GM12878 (cell line): ENCODE measurements around the gene GRIK3. TPM values are rescaled to one million over a fixed set of nuclear protein-coding genes. Genes with fewer than 3 reads are reported as not detected.

Experiments
- ATAC-seq: fragments of 200-7000 bp; cut with Tn5 transposase; 3 replicates; pipeline ENCODE4 v1.9.1; 2020; ENCODE audit warnings: mild to moderate bottlenecking, moderate library complexity
- BruUV-seq: library from RNA; stranded (reverse); fragments of 400-500 nt; replicated peaks from 2 replicates; lab custom pipeline; 2021; lab: Mats Ljungman, UMichigan
- CTCF ChIA-PET: fragments of 300-600 bp; sonication (Branson Sonifier 250); formaldehyde crosslinking; extraction: SDS; loops from one replicate; lab custom pipeline; 2021; ENCODE audit warnings: inconsistent platforms; lab: Yijun Ruan, JAX
- POLR2A ChIA-PET: fragments of 350-600 bp; formaldehyde crosslinking; extraction: SDS; loops from one replicate; lab custom pipeline; 2021; ENCODE audit warnings: inconsistent platforms; lab: Charles Lee
- RAD21 ChIA-PET: fragments of 300-600 bp; sonication (Branson Sonifier 250); formaldehyde crosslinking; loops from one replicate; lab custom pipeline; 2023; ENCODE audit warnings: antibody characterized with exemption; ENCODE audit not compliant: unreplicated experiment; lab: Charles Lee
- SMC1A ChIA-PET: fragments of 300-600 bp; sonication (Branson Sonifier 250); formaldehyde crosslinking; loops from one replicate; lab custom pipeline; 2023; ENCODE audit not compliant: unreplicated experiment, uncharacterized antibody; lab: Charles Lee
- DNase-seq: peaks from one replicate; pipeline ENCODE4 v3.0.0-alpha.2; 2011; ENCODE audit warnings: low read depth, low spot score
- FAIRE-seq: peaks from 3 replicates; lab custom pipeline; 2011; peaks lifted over from hg19 to GRCh38; lab: Jason Lieb, UNC
- H2AFZ ChIP-seq: 2 replicates; pipeline ENCODE4 v1.6.0; 2011; ENCODE audit warnings: low read depth, low read length, control low read depth; ENCODE audit not compliant: control insufficient read depth
- H3K27ac ChIP-seq: 2 replicates; pipeline ENCODE4 v1.5.1; 2011; ENCODE audit warnings: control low read depth; ENCODE audit not compliant: control insufficient read depth, insufficient read depth
- H3K27me3 ChIP-seq, 2 experiments: replicated peaks in 1 of 2; 2 replicates each; pipeline versions ENCODE4 v1.6.0 to v1.6.1; 2011; ENCODE audit warnings: low read length in 1 of 2; ENCODE audit not compliant: control insufficient read depth in 2 of 2, insufficient read depth in 2 of 2
- H3K36me3 ChIP-seq, 2 experiments: 2 replicates each; pipeline ENCODE4 v1.5.1; 2011; ENCODE audit warnings: low read length in 1 of 2; ENCODE audit not compliant: control insufficient read depth in 2 of 2, insufficient read depth in 2 of 2
- H3K4me1 ChIP-seq: 2 replicates; pipeline ENCODE4 v1.6.1; 2011; ENCODE audit warnings: mild to moderate bottlenecking, low read length, moderate library complexity, mixed read lengths; ENCODE audit not compliant: control insufficient read depth, insufficient read depth
- H3K4me2 ChIP-seq: 2 replicates; pipeline ENCODE4 v1.6.0; 2011; ENCODE audit warnings: control low read depth; ENCODE audit not compliant: control insufficient read depth, insufficient read depth
- H3K4me3 ChIP-seq: fragments of 200-600 bp; sonication (generic); 2 replicates; pipeline ENCODE4 v1.5.1; 2016
- H3K79me2 ChIP-seq: 2 replicates; pipeline ENCODE4 v1.6.0; 2011; ENCODE audit warnings: low read length; ENCODE audit not compliant: control insufficient read depth, insufficient read depth
- H3K9ac ChIP-seq: 2 replicates; pipeline ENCODE4 v1.8.0; 2011; ENCODE audit warnings: low read length, control low read depth, mixed read lengths; ENCODE audit not compliant: control insufficient read depth, insufficient read depth
- H3K9me3 ChIP-seq: replicated peaks from 3 replicates; pipeline ENCODE4 v1.5.1; 2011; ENCODE audit warnings: mild to moderate bottlenecking, low read length; ENCODE audit not compliant: control insufficient read depth, insufficient read depth
- H4K20me1 ChIP-seq: 2 replicates; pipeline ENCODE4 v1.6.0; 2011; ENCODE audit not compliant: control insufficient read depth, insufficient read depth
- CHD4 ChIP-seq: fragments of 200-600 bp; sonication (generic); IDR thresholded peaks from 2 replicates; pipeline ENCODE4 v1.6.1; 2016; ENCODE audit warnings: mild to moderate bottlenecking
- GATAD2B ChIP-seq: fragments of 450-650 bp; conservative IDR thresholded peaks from 2 replicates; pipeline ENCODE4 v1.6.1; 2017; ENCODE audit warnings: low read depth, mild to moderate bottlenecking, moderate library complexity
- MEF2B ChIP-seq: fragments of 450-650 bp; IDR thresholded peaks from 2 replicates; pipeline ENCODE4 v1.6.1; 2018; ENCODE audit warnings: mild to moderate bottlenecking, moderate library complexity; ENCODE audit not compliant: partially characterized antibody, poor library complexity, severe bottlenecking
- NFXL1 ChIP-seq: fragments of 450-650 bp; IDR thresholded peaks from 2 replicates; pipeline ENCODE4 v1.6.1; 2017; ENCODE audit warnings: antibody characterized with exemption, mild to moderate bottlenecking, borderline replicate concordance
- PBX3 ChIP-seq: IDR thresholded peaks from 2 replicates; pipeline ENCODE4 v1.6.1; 2011; ENCODE audit warnings: mild to moderate bottlenecking, low read depth, low read length, moderate library complexity; ENCODE audit not compliant: insufficient replicate concordance
- PKNOX1 ChIP-seq: fragments of 450-650 bp; IDR thresholded peaks from 2 replicates; pipeline ENCODE4 v1.6.1; 2016; ENCODE audit warnings: mild to moderate bottlenecking
- SIN3A ChIP-seq: IDR thresholded peaks from 2 replicates; pipeline ENCODE4 v1.6.1; 2012; ENCODE audit warnings: low read depth, low read length, improper control_type of control experiment
- ZNF207 ChIP-seq: fragments of 450-650 bp; IDR thresholded peaks from 2 replicates; pipeline ENCODE4 v1.6.1; 2014; ENCODE audit warnings: antibody characterized with exemption, mild to moderate bottlenecking, borderline replicate concordance
- ZNF384 ChIP-seq: IDR thresholded peaks from 2 replicates; pipeline ENCODE4 v1.6.1; 2012; ENCODE audit warnings: low read depth, mild to moderate bottlenecking, low read length, improper control_type of control experiment, borderline replicate concordance
- WGBS: methylation state at CpG from one replicate; pipeline ENCODE4 v1.1.6; 2016; ENCODE audit warnings: low lambda C conversion rate; ENCODE audit not compliant: insufficient replicate concordance, insufficient coverage; ENCODE audit errors: missing lambda C conversion rate; 5-methylcytosine and 5-hydroxymethylcytosine counted together
- in situ Hi-C: fragments of 300-500 bp; cut with MboI; formaldehyde crosslinking; loops from 9 replicates; pipeline ENCODE4 v1.14.3; 2018; ENCODE audit warnings: mixed read lengths
- intact Hi-C: fragments of 100-400 bp; cut with micrococcal nuclease; formaldehyde crosslinking; loops from one replicate; pipeline ENCODE4 v1.14.2; 2022; ENCODE audit not compliant: unreplicated experiment
- polyA plus RNA-seq, 11 experiments: library from polyadenylated mRNA; depleted of rRNA in 4 of 11; unstranded in 6 of 11; stranded (reverse) in 5 of 11; fragments of >200 nt; fragmentation: Nextera tagmentation in 4 of 11; fragmentation: Illumina TruSeq in 1 of 11; extraction: Ambion mirVana in 4 of 11; extraction: Trizol in 1 of 11; gene quantifications; 1 replicate in 1 of 11; 2 replicates in 10 of 11; pipeline versions ENCODE4 v1.2.1 to v1.2.3, GENCODE V29; 2011 to 2016; ENCODE audit warnings: inconsistent platforms in 2 of 11, missing spikeins in 2 of 11, low read depth in 1 of 11
- total RNA-seq, 4 experiments: library from RNA; depleted of rRNA in 3 of 4; stranded (reverse); fragments of >200 nt in 3 of 4; fragmentation: Illumina TruSeq in 1 of 4; extraction: Trizol in 1 of 4; gene quantifications; 2 replicates each; pipeline versions ENCODE4 v1.2.1 to v1.2.3, GENCODE V29; 2013 to 2021

Gene GRIK3
- total and polyA plus RNA-seq, 10 of the 15 experiments (the other 5 are each of a cell fraction or from before 2014, with no cell fraction given): not detected

- in situ Hi-C loops: no loop called here
- 6% methylated on average over 1 of the region's 1 CpG for WGBS
- H3K27me3 ChIP-seq: peaks cover 5 to 7% of the 10 kb centered on the region in 2 experiments; a peak in 3 of 4 replicates
These were observed 187.1 kb downstream of the GRIK3 start for GRCh38 chr1:36847186-36847585.

DNA sequence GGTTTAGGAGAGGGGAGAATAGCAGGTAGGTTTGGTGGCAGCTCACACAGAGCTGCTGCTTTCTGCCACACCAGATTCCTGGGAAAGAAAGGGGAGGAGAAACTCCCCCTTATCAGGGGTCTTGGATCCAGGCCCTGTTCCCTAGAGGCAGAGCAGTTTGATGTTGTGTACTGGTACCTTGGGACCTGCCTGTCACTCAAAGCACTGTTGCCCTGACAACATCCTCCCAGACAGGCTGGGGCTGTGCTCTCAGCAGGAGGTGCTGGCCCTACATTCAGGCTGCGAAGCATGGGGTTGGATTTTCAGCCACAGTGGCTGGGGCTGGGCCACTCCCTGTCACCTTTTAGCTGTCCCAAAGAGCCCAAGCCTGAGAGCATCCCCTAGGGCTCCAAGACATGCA is 188.0 kb downstream of the GRIK3 start:
- TF ChIP-seq PBX3 (peak; percentile 59), ZNF384 (no peak), PKNOX1 (peak; percentile 77), NFXL1 (no peak)
- Histone ChIP-seq H2AFZ (no peak overlapping the region), H3K4me3 (no peak overlapping the region), H3K79me2 (no peaks in the 10 kb centered on the region), H3K36me3 (no peaks in the 10 kb centered on the region), H3K27ac (no peak overlapping the region), H3K4me1 (no peaks in the 10 kb centered on the region), H4K20me1 (no peaks in the 10 kb centered on the region), H3K27me3 (peaks cover 5% of the 10 kb centered on the region in 2 experiments; a peak in 3 of 4 replicates), H3K9ac (no peak overlapping the region), H3K9me3 (no peaks in the 10 kb centered on the region), H3K4me2 (no peak overlapping the region)
- ChIA-PET POLR2A (no interaction called here), RAD21 (no interaction called here), SMC1A (no interaction called here), CTCF (no interaction called here)
- intact Hi-C loops (no loop called here), in situ Hi-C loops (no loop called here)
- FAIRE-seq (no peak), DNase-seq (no peak), ATAC-seq (no peak)
- no TSS peak for BruUV-seq
- 0% methylated on average over 1 of the region's 1 CpG for WGBS

More at GRCh38 chr1:36847186-36847585, 187.1 kb downstream of the GRIK3 start:
- intact Hi-C loops: no loop called here
- H3K27ac ChIP-seq: no peak overlapping the region
- H3K9me3 ChIP-seq: no peaks in the 10 kb centered on the region
- H3K79me2 ChIP-seq: no peaks in the 10 kb centered on the region
- H3K4me1 ChIP-seq: no peaks in the 10 kb centered on the region
- no peak for FAIRE-seq
- no peak for DNase-seq
- H3K9ac ChIP-seq: no peak overlapping the region
- ChIA-PET CTCF (no interaction called here), RAD21 (no interaction called here), SMC1A (no interaction called here), POLR2A (no interaction called here)
- H2AFZ ChIP-seq: no peak overlapping the region
- H4K20me1 ChIP-seq: no peaks in the 10 kb centered on the region
- no peak for ATAC-seq
- TF ChIP-seq SIN3A: no peak
- TF ChIP-seq MEF2B: no peak
- TF ChIP-seq GATAD2B: no peak
- no peak for TF ChIP-seq CHD4
- TF ChIP-seq ZNF207: no peak
- H3K4me2 ChIP-seq: no peak overlapping the region
- BruUV-seq: no TSS peak
- H3K4me3 ChIP-seq: no peak overlapping the region
- H3K36me3 ChIP-seq: no peaks in the 10 kb centered on the region
